Measurements from ENCODE around the gene TEX54.
"Not testable (repeated sequence)": the region's sequence is repeated elsewhere in the genome, so short reads cannot be mapped to it uniquely, and the experiment has no call there.

Gene TEX54

GRCh38 chr11:62832336-62833234 is at the start of gene TEX54:
TSS of gene TEX54 (minus strand) at chr11:62832841.
- DNase-seq: no peak

GRCh38 chr11:62882431-62882749 is 49.7 kb upstream of the TEX54 start:
- DNase-seq: no peak

- DNase-seq: peak; percentile 83
Measured at GRCh38 chr11:62881579-62882430, 49.2 kb upstream of the TEX54 start.

- DNase-seq: peak; percentile 83
Measured at GRCh38 chr11:62880803-62881578, 48.4 kb upstream of the TEX54 start, which contains the start of gene SLC3A2. TSS of gene SLC3A2 (plus strand) at chr11:62880896. CDS start at chr11:62881024, 128 bp downstream.

- DNase-seq: no peak
Measured at GRCh38 chr11:62880231-62880802, 47.7 kb upstream of the TEX54 start.

GRCh38 chr11:62879235-62879978 is 46.8 kb upstream of the TEX54 start:
- DNase-seq: no peak

GRCh38 chr11:62876712-62877111 is 44.1 kb upstream of the TEX54 start:
- DNase-seq: no peak

- DNase-seq: no peak
Measured at GRCh38 chr11:62875698-62876478, 43.2 kb upstream of the TEX54 start.

- DNase-seq: no peak
Measured at GRCh38 chr11:62874851-62875250, 42.2 kb upstream of the TEX54 start.

- no peak for DNase-seq
Measured at GRCh38 chr11:62865635-62866034, 33.0 kb upstream of the TEX54 start.

GRCh38 chr11:62863687-62864335 is 31.2 kb upstream of the TEX54 start:
- no peak for DNase-seq

- DNase-seq: not testable (repeated sequence)
Measured at GRCh38 chr11:62861564-62862192, 29.0 kb upstream of the TEX54 start.

GRCh38 chr11:62860835-62861563 is 28.4 kb upstream of the TEX54 start:
- no peak for DNase-seq

GRCh38 chr11:62859281-62859703 is 26.7 kb upstream of the TEX54 start:
- not testable (repeated sequence) for DNase-seq

- DNase-seq: no peak
Measured at GRCh38 chr11:62858201-62858600, 25.6 kb upstream of the TEX54 start.

GRCh38 chr11:62857541-62857982 is 24.9 kb upstream of the TEX54 start:
- no peak for DNase-seq

- DNase-seq: peak; percentile 57
Measured at GRCh38 chr11:62856333-62856895, 23.8 kb upstream of the TEX54 start.

- DNase-seq: peak; percentile 97
Measured at GRCh38 chr11:62855571-62856332, 23.1 kb upstream of the TEX54 start.
